Myocyte (in vitro differentiated cells): ENCODE data around the gene NOP16. TPM values are rescaled to one million over a fixed set of nuclear protein-coding genes. Genes with fewer than 3 reads are reported as not detected.
A peak's percentile ranks its signal among the peaks of the same experiment; 100 is the strongest.

Experiments
- DNase-seq: peaks from one replicate; pipeline ENCODE4 v3.0.0-alpha.2; 2012; ENCODE audit warnings: low read depth
- total RNA-seq: library from RNA; depleted of rRNA; stranded (reverse); fragments of >200 nt; gene quantifications from 2 replicates; pipeline ENCODE4 v1.2.3, GENCODE V29; 2014

The NOP16 gene
- total RNA-seq, 1 donor from 2014 or later = 29.7 TPM

DNA sequence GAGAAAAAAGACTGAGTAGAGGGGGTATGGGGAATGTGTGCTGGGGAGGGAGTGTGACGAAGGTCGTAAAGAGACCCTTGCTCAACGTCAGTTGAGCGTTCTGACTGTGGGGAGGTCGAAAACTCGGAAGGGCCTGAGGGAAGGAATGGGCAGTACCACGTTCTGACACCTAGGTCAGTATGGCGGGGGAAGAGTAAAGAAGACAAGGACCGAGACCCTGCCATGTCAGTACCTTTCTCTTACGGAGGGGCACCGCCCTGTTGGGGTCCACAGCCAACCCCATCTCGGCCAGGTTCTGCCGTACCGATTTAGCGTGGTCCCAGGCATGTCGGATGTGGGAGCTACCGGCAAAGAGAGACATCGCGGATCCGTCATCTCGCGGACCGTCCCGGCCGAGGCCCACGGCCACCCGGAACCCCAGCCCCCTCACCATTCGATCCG is 375 bp downstream of the NOP16 start:
- DNase-seq = peak; percentile 48

DNA sequence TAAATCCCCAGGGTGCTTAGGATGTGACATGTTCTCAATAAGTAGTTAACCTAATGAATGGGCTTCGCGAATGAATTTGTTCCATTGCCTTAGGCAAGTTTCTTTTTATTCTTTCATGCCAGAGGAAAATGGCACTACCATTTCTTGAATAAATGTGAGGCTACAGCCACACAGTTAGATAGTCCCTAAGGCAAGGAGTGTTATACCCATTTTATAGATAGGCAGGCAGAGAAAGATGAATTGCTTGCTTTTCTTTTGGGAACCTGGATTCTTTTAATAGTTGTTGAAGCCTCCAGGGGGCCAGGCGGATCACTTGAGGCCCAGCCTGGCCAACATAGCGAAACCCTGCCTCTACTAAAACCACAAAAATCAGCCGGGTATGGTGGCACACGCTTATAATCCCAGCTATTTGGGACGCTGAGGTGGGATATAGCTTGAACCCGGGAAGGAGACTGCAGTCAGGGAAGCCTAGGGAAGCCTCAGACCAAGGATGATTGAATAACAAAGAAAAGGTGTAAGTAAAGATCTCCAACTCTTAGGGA is 943 bp downstream of the NOP16 start:
- peak; percentile 25 for DNase-seq

DNA sequence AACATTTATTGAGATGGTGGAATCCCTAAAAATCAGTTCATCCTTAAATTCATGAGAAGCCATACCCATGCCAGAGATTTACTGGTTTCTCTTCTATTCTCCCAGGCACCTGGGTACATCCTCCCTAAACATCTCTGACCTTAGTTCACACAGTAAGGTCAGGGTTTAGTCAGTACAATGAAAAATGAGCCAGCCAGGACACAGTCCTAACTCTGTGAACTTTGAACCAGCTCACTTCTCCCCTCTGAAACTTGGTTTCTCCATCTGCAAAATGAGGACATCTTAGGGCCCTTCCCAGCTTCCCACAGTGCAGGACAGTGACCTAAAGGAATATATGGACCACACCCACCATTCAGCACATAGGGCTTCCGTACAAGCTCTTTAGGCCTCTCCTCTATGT is 1.9 kb downstream of the NOP16 start:
- DNase-seq = no peak

DNA sequence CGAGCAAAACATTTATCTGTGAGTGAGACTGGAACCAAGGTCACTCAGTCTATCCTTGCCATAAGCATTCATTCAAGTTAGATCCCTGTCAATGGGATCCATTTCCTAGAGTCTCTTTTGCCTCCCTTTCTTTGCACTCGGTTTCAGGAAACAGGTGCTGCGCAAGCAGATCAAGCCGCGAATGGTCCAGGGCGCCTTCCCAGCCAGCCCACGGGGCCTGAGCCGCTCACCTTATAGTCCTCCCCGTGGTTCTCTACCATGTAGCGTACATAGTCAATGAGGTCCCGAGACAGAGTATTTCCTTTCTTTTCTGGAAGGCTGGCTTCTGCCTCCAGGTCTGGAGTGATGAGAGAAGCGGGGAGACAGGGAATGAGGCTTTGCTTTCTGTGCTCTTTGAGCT is 3.4 kb downstream of the NOP16 start:
- no peak for DNase-seq

DNA sequence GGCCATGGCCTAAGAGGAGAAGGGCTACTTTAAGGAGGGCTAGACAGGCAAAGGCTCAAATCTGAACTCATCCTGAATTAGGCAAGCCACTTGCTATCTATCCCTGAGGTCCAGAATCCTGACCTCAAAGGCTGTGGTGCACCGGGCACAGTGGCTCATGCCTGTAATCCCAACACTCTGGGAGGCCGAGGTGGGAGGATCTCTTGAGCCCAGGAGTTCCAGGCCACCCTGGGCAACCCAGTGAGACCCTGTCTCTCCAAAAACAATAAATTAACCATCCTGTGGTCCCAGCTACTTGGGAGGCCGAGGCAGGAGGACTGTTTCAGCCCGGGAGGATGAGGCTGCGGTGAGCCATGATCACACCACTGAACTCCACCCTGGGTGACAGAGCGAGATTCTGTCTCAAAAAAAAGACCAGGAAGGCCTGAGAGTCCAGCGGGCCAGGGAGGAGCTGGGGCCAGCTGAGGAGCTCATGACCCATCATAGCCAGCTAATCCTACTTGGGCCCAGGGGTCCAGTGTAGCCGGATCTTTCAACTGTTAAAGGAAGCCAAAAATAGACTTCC is 4.0 kb downstream of the NOP16 start:
- no peak for DNase-seq

DNA sequence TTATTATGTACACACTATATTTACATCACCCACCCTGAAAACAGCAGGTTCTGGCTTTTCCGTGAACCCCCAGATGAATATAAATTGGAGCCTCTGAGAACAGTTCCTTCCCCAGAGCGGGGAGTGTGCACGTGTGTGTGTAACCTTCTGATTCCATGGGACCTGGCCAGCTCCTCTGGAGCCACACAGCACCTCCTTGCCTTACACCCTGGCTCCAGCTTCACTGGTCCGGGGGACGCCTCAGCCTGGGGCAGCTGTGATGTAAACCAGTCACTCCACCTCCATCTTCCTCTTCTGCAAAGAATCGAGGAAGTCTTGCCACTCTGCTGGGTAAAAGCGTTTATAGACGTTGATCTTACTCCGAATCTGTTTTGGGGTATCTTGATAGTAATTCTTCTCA is 4.4 kb downstream of the NOP16 start:
- no peak for DNase-seq

DNA sequence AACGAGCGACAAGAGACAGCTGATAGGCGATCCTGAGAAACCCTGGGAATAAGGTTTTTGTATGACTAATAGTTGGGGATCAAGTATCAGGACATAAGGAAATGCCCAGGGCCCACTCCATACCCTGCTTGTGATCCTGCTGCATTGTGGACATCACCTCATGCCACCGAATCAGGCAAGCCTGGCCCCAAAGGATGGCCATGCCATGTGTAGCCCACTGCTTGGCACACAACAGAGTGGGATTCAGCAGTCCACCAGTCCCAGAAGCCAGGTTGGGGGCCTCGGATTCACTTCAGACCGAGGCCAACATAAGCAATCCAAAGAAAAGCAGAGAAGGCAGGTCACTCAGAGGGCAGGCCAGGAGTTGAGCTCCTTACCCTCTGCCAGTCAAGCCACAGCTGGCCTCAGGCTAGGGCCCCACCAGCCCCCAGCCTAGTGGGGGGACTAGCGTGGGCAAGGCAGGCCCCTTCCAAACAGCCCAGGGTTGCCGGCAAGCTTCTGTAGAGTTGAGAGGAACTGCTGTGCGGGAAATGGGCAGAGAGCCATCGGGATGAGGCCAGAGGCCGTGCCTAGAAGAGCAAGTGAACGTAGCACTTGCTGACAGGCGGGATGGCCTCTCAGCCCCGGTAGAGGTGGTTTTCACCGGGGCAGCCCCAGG is 5.0 kb downstream of the NOP16 start:
- DNase-seq = no peak

DNA sequence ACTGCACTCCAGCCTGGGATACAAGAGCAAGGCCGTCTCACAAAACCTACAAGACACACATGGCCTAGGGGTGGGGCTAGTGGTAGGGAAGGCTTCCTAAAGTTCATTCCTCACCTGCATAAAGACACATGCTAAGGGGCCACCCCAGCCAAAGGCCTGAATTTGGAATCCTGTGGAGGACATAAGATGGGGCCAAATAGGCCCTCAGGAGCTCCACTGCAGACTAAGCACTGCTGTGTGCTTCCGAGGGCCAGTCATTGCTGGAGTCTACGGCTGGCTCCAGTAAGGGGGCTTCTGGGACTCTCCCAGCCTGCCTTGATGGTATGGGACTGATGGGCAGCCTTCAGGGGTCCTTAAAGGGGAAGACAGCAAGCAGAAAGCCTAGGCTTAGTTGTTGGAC is 5.7 kb downstream of the NOP16 start:
- no peak for DNase-seq

DNA sequence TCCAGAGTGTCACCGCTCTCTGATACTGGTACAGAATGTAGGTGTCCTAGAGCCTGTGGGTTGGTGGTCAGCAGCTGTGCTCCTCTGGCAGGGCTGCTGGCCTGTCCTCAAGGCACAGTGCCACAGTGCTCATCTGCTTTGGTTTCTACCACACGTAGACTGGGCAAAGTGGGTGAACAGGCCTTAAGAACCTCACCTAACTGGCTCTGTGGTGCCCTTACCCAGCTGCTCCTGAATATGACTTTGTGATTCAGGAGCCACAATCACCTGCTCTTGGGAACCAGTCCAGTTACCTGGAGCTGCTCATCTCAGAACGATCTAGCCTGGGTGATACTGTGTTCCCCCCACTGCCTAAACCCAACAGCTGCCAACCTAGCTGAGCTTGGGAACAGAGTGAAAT is 6.4 kb downstream of the NOP16 start:
- peak; percentile 18 for DNase-seq

DNA sequence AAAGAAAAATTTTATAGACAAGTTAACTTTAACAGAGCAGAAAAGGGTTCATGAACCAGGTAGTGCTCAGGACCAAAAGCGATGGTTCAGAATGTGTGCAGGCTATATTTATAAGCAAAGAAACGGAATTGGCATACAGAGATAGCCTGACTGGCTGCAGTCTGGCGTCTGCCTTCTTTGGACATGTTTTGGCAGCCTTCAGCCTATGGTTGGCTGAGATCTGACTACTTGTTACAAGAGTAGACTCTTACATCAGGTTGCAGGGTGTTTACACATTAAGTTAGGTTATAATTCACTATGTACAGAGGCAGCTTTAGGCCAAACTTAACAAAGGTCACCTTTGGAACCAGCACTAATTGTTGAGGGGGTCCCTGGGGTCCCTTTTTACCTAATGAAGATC is 7.0 kb downstream of the NOP16 start:
- DNase-seq = no peak

DNA sequence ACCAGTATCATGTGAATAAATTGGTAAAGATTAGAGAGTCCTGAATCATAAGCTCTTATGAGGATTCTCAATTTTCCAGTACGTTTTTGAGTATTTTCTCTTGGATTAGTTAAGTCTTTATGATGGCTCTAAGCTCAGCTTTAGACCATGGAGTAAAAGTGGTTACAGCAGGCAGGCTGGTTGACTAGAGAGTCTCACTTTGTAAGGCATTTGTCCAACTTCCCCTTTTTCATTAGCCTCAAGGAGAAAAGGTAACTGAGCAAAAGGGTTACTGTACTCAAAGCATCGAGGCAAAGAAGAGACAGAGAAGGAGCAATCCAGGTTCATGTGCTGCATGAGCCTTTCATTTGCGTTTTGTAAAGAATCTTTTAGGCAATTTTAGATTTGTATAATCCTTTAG is 8.5 kb downstream of the NOP16 start:
- no peak for DNase-seq

DNA sequence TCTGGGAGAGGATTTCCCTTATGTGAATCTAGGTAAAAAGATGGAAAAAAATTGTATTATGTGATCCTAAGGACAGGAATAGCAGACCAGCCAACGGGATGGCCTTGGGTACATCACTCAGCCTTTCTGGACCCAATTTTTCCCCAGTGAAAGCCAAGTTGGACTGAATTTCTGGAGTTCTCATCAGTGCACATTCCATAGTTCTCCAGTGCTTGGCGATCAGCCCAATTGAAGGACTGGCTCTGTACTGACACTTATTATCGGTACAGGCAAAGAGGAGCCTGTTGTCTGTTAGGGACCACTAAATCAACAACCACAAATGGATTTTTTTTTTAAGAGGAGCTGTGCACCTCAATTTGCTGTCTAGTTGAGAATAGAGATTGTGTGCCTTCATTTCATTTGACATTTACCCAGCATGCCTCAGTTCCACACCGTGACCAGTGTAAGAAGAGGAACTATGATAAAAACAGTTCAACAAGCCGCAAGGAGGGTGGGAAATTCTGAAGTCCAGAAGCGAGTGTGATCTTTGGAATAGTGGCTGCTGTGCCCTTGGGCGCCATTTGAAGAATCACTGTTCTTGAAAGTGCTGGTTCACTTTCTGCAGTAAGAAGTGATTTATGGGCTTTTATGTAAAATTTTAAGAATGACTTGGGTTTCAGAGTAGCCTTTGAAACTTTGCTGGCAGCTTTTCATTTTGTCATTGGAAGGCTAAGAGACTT is 15.1 kb downstream of the NOP16 start:
- DNase-seq = no peak

DNA sequence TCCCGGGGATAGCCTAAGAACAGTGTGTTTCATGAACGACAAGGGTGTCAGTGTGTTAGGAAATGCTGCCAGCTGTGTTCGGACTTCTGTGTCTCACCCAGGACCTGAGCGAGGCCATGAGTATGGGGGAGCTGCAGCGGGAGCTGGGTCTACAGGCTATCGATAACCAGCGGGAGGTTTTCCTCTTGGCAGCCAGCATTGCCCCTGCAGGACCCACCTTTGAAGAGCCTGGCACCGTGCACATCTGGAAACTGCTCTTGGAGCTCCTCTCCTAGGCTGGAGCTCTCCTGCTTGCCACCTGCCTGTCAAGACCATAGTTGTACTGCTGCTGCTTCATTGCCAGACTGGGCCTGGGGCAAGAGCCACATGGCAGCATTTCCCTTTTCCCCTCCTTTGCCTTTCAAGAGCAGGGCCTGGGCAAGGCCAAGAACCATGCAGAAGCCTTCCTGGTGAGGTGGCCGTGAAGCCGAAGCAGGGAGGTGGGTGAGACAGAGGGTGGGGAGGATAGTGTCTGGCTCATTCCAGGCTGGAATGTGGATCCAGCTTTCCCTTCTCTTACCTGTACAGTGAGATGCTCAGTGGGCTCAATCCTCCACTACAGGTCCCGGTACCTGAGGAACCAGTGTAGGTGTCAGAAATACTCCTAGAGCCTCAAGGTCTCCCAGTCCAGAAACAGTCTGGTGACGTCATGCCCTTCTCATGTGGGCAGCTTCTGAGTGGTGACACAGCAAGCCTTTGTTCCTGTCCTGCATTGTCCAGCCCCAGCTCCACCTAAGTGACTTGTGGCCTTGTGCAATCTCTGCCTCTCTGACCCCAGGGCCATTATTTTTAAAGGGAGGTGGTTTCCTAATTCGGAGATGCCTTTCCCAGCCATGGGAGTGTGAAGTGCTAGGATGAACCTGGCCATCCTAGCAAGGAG is 16.5 kb downstream of the NOP16 start:
- peak; percentile 30 for DNase-seq

DNA sequence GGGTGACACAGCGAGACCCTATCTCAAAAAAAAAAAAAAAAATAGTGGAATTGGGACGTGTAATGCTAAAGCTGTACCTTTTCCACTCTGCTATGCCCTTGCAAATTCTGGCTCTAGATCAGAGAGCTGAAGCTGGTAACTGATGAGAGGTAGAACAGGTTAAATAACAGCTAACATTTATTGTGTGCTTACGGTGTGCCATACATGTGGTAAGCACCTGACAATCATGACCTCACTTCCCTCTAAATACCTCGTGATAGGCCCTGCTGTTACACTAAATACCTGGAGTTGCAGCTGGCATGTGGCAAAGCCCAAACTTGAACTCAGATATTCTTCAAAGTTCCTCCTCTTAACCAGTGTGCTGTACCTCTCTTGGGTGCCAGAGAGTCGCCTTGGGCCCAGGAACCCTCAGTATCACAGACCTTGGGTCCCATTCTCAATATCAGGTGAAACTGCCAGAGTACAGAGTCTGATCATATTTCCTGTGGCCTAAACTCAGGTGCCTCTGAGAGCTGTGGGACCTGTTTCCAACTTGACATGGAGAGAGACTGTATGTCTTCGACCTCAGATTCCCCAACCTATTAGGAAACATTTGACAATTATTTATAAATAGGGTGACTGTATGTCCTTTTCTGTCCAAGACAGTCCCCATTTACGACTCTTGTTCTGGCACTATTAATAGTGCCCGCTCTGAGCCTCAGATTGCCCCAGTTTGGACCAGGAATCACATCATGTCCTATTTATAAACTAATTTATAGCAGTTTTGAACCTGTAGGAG is 18.3 kb downstream of the NOP16 start:
- no peak for DNase-seq

DNA sequence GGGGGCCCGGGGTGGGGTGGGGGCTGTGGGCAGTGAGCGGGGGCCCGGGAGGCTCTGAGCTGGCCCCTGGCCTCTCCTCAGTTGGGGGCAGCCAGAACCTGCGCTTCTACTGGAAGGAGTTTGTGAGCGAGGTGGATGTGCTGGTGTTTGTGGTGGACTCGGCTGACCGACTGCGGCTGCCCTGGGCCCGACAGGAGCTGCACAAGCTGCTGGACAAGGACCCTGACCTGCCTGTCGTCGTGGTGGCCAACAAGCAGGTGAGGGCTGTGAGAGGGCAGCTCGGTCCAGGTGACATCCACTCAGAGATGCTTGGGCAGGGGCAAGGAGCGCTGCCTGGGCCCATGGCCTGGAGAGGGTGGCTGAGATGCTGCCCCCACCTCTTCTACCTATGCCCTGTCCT is 19.7 kb downstream of the NOP16 start:
- no peak for DNase-seq

DNA sequence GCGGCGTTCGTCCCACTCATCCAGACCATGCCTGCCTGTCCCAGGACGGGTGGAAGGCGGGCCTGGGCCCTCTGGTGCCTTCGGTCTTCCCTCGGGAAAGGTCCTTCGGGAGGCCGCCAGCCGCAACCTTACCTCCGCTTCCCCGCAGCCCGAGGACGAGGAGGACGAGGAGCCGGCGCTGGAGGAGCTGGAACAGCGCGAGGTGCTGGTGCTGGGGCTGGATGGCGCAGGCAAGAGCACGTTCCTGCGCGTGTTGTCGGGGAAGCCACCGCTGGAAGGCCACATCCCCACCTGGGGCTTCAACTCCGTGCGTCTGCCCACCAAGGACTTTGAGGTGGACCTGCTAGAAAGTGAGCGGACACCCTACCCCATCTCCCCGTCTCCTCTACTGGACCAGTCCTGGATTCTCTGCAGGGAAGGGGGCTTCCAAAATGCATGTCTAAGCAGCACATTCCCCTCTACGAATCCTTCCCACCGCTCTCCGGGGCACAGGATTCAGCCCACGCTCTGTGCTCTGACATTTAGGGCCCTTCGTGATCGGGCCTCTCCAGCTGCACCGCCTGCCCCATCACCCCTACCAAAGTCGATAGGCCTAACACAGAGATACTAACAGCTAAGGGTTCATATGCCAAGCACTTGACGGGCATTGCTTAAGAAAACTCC is 22.0 kb downstream of the NOP16 start:
- DNase-seq = no peak

DNA sequence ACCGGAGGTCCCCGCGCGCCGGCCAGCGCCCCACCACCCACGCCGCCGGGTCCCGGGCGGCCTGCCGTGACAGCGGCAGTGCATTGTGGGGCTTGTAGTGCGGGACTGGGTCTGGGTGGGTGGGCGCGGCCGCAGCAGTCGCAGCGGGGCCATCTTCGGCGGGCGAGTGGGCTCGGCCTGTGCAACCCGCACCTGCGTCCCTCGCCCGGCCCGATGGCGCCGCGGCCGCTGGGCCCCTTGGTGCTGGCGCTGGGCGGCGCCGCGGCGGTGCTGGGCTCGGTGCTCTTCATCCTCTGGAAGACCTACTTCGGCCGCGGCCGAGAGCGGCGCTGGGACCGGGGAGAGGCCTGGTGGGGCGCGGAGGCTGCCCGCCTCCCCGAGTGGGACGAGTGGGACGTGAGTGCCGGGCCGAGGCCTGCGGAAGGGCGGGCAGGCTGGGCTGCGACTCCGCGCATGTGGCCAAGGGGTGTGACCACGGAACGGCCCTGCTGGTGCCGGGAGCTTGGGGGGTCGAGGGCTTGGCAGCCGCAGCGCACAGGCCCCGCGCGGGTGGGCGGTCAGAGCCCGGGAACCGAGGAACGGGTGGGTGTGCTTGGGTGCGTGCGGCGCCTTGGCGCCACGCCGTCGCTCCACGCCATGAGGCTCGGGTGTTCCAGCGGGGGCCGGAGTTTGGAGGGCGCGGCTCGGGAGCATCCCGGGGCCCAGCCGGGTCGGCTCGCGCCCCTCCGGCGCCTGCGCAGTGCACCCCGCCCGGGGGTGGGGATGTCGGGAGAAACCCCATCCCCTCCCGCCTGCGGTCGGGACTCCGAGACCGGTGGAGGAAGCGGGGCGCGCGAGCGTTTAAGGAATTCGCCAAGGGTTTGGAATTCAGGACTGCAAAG is 22.8 kb downstream of the NOP16 start, which contains the start of gene ARL10:
Gene ARL10, plus strand, starts transcription at position 137 of the 881 bp plus-strand sequence. Its CDS starts 77 bp downstream, at position 214.
- DNase-seq = peak; percentile 67

DNA sequence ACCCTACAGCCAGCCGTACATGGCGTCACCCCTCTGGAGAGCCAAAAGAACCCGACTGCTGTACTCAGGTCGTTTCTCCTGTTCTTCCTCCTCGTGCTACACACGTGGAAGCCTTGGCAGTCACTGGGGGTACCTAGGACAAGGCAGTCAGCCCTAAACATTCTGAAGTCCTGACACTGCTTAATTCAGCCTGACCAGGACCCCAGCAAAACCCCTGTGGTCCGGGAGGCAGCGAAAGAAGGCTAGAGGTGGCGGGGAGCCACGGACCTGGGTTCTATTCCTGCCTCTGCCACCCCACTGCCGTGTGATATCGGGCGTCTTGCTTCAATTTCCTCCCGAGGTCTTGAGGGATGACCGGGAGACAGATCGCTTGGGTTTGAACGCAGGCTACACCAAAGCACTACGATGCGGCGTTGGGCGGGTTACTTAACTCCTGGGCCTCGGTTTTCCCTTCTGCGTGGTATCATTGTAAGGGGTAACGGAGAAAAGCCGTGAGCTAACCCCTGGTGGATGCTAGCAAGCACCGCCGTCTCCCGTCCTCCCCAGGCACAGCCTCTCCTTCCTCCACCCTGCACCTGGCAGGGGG is 23.5 kb downstream of the NOP16 start:
- DNase-seq = no peak

DNA sequence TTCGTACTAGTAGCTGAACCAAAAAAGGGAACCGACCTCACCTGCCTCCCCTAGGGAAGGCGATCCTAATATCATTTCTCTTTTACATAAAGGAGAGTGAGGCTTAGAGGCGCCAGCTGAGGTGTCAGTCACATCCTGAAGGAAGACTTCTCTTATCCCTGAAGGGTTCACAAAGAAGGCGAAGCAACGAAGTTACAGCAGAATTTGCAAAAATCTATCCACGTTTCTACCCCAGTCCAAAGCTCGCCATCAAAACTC is 26.2 kb downstream of the NOP16 start:
- no peak for DNase-seq
